H1 (cell line): ENCODE measurements around the gene TCAP. TPM values are rescaled to one million over a fixed set of nuclear protein-coding genes. Genes with fewer than 3 reads are reported as not detected.

ENCODE experiments used
- ASH2L ChIP-seq: fragments of 200-600, 300-600 bp; sonication (generic); IDR thresholded peaks from one replicate; pipeline ENCODE4 v1.7.1; 2017; ENCODE audit warnings: low read length
- CBX8 ChIP-seq: fragments of 300-800, 300-1000 bp; sonication (generic); IDR thresholded peaks from 2 replicates; pipeline ENCODE4 v1.7.1; 2016; ENCODE audit warnings: low read depth, low read length, borderline replicate concordance
- CHD7 ChIP-seq: fragments of 300-600 bp; sonication (generic); IDR thresholded peaks from 2 replicates; pipeline ENCODE4 v1.7.1; 2012; ENCODE audit warnings: low read length, moderate library complexity, mild to moderate bottlenecking, inconsistent platforms; ENCODE audit not compliant: insufficient replicate concordance
- GTF2F1 ChIP-seq: IDR thresholded peaks from 2 replicates; pipeline ENCODE4 v1.6.1; 2012; ENCODE audit warnings: low read depth, low read length, improper control_type of control experiment, borderline replicate concordance
- JUN ChIP-seq: IDR thresholded peaks from 2 replicates; pipeline ENCODE4 v1.6.1; 2011; ENCODE audit warnings: low read depth, mild to moderate bottlenecking, improper control_type of control experiment, low read length
- PHF8 ChIP-seq: fragments of 200-600 bp; sonication (generic); conservative IDR thresholded peaks from 2 replicates; pipeline ENCODE4 v1.7.1; 2012; ENCODE audit warnings: low read depth, mild to moderate bottlenecking, inconsistent platforms, low read length, moderate library complexity
- POLR2A ChIP-seq, 2 experiments: IDR thresholded peaks; 1 replicate in 1 of 2; 2 replicates in 1 of 2; pipeline ENCODE4 v1.6.1; 2011; ENCODE audit warnings: low read depth in 2 of 2, low read length in 2 of 2, mild to moderate bottlenecking in 2 of 2; ENCODE audit errors: control extremely low read depth in 1 of 2
- RBBP5 ChIP-seq: IDR thresholded peaks from 2 replicates; pipeline ENCODE4 v1.7.1; 2012; ENCODE audit warnings: low read depth, mild to moderate bottlenecking, inconsistent platforms, low read length, moderate library complexity, borderline replicate concordance
- SAP30 ChIP-seq: fragments of 300-600 bp; sonication (generic); IDR thresholded peaks from 2 replicates; pipeline ENCODE4 v1.7.1; 2012; ENCODE audit warnings: low read length, moderate library complexity, mild to moderate bottlenecking, inconsistent platforms; ENCODE audit not compliant: insufficient read depth, insufficient replicate concordance
- SP1 ChIP-seq: IDR thresholded peaks from 2 replicates; pipeline ENCODE4 v1.6.1; 2011; ENCODE audit warnings: low read depth, low read length
- polyA plus RNA-seq, 7 experiments: library from polyadenylated mRNA; depleted of rRNA in 3 of 7; stranded (reverse) in 5 of 7; unstranded in 2 of 7; fragments of >200 nt in 5 of 7; fragments of 200-250 nt in 2 of 7; gene quantifications; 1 replicate in 5 of 7; 2 replicates in 1 of 7; 4 replicates in 1 of 7; pipeline versions ENCODE4 v1.2.1 to v1.2.3, GENCODE V29; 2011 to 2013; ENCODE audit warnings: missing spikeins in 2 of 7, mixed read lengths in 2 of 7
- total RNA-seq: library from RNA; stranded (reverse); fragmentation: NEBNext Ultra II Directional; extraction: Animal tissue kit (Norgen Biotek cat#: 25700); gene quantifications from 2 replicates; pipeline ENCODE4 v1.2.1, GENCODE V29; 2021

Gene TCAP
- total and polyA plus RNA-seq, 2 of the 8 experiments (the other 6 are each of a cell fraction or from before 2014, with no cell fraction given), result 0.82 to 1.4 TPM

DNA sequence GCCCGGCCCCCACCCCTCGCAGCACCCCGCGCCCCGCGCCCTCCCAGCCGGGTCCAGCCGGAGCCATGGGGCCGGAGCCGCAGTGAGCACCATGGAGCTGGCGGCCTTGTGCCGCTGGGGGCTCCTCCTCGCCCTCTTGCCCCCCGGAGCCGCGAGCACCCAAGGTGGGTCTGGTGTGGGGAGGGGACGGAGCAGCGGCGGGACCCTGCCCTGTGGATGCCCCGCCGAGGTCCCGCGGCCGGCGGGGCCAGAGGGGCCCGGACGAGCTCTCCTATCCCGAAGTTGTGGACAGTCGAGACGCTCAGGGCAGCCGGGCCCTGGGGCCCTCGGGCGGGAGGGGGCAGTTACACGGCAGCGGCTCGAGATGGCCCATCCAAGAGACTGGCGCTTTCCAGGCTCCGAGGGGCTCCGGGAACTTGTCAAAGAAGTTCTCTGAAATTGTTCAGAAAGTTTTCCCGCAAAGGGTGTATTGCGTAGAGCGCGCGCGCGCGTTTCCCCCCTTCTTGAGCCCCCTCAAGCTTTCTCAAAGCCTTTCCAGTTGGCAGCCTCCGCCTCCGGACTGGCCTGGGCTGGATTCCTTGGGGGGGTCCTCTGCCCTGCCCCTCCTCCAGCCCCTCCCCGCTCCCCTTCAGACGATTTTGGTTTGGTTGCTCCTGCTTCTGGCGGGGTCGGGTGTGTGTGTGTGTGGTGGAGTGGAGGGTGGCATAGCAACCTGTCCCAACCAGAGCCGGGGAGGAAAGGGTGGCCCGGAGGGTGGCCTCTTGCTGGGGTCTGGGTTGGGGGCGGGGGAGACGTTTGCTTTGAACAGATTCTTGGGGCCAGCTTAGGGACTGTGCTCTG lies 35.2 kb downstream of the TCAP start (continued):
- TF ChIP-seq CHD7, result no peak
- TF ChIP-seq SP1, result no peak
- TF ChIP-seq ASH2L, result peak; percentile 49
- no peak for TF ChIP-seq CBX8
- 0 out of 3 replicates have a peak, but pooled peaks of 1 of the 2 experiments have one; percentile 45 for TF ChIP-seq POLR2A (IDR thresholded peaks at IDR 0.05; ENCODE audit: control extremely low read depth in 1 of 2, low read depth in 2 of 2, low read length in 2 of 2)
- 0 out of 2 replicates have a peak, but pooled peaks have one; percentile 59 for TF ChIP-seq RBBP5
- no peak for TF ChIP-seq GTF2F1
- TF ChIP-seq SAP30, result peak; percentile 33
- TF ChIP-seq JUN, result no peak
- 0 out of 2 replicates have a peak, but pooled peaks have one; percentile 38 for TF ChIP-seq PHF8
